ENCODE results near the gene GAPDH. TPM values are rescaled to one million over a fixed set of nuclear protein-coding genes. Genes with fewer than 3 reads are reported as not detected.

The GAPDH gene
- total and polyA plus RNA-seq, 10 donors = 998 to 1,680 (median 1,390) TPM

- TF ChIP-seq POLR2AphosphoS5 (IDR thresholded peaks at IDR 0.05) (peak; percentile 45 to 54 (median 46)), CTCF (IDR thresholded peaks at IDR 0.05 in 8 of 11, conservative IDR thresholded peaks at IDR 0.05 in 3 of 11) (no peak), POLR2A (IDR thresholded peaks at IDR 0.05) (no peak)
- H3K27me3 ChIP-seq (replicated peaks in 1 of 7) = no peaks in the 10 kb centered on the region
- peaks cover 50 to 88% (median 79%) of the 10 kb centered on the region in 6 donors for H3K4me1 ChIP-seq
- H3K36me3 ChIP-seq = peaks cover 0 to 79% (median 39%) of the 10 kb centered on the region in 6 donors
- peak overlapping the region in 2 of 8 donors; percentile 5 for H3K4me3 ChIP-seq
- H3K9me3 ChIP-seq = no peaks in the 10 kb centered on the region
- 56 to 84% (median 69%) methylated on average over 24 of the region's 24 CpGs for WGBS, 5 donors
- intact Hi-C loops (cut with DNase I; ENCODE audit: low total_unique reads) = no loop called here
- peak overlapping the region; percentile 48 to 92 (median 82) for H3K27ac ChIP-seq
- peak; percentile 83 for DNase-seq
These were observed 16.2 kb downstream of the GAPDH start for GRCh38 chr12:6550294-6551062.

GRCh38 chr12:6551063-6551461 is 16.7 kb downstream of the GAPDH start:
- DNase-seq = peak; percentile 86
- intact Hi-C loops (cut with DNase I; ENCODE audit: low total_unique reads) = no loop called here

GRCh38 chr12:6551496-6552139 is 17.3 kb downstream of the GAPDH start:
- DNase-seq = peak; percentile 76
- Histone ChIP-seq H3K4me1 (peaks cover 56 to 99% (median 86%) of the 10 kb centered on the region in 6 donors), H3K9me3 (no peaks in the 10 kb centered on the region), H3K36me3 (peaks cover 0 to 70% (median 30%) of the 10 kb centered on the region in 6 donors), H3K27ac (peak overlapping the region; percentile 48 to 92 (median 82)), H3K4me3 (peak overlapping the region in 2 of 8 donors; percentile 4 to 5), H3K27me3 (replicated peaks in 1 of 7) (no peaks in the 10 kb centered on the region)
- intact Hi-C loops (cut with DNase I; ENCODE audit: low total_unique reads) = no loop called here
- 54 to 78% (median 66%) methylated on average over 11 of the region's 11 CpGs for WGBS, 5 donors
- TF ChIP-seq POLR2AphosphoS5 (IDR thresholded peaks at IDR 0.05) = no peak

More at GRCh38 chr12:6551063-6551461, 16.7 kb downstream of the GAPDH start:
- TF ChIP-seq CTCF (IDR thresholded peaks at IDR 0.05 in 8 of 11, conservative IDR thresholded peaks at IDR 0.05 in 3 of 11) (no peak), POLR2AphosphoS5 (IDR thresholded peaks at IDR 0.05) (peak; percentile 72 to 83 (median 80)), POLR2A (IDR thresholded peaks at IDR 0.05) (no peak)
- H3K9me3 ChIP-seq = no peaks in the 10 kb centered on the region
- H3K4me3 ChIP-seq = peak overlapping the region in 1 of 8 donors; percentile 5
- 55 to 82% (median 71%) methylated on average over 10 to 18 of the region's 18 CpGs for WGBS, 5 donors
- peak overlapping the region; percentile 48 to 92 (median 82) for H3K27ac ChIP-seq
- no peaks in the 10 kb centered on the region for H3K27me3 ChIP-seq (replicated peaks in 1 of 7)
- H3K36me3 ChIP-seq = peaks cover 0 to 73% (median 35%) of the 10 kb centered on the region in 6 donors
- peaks cover 51 to 94% (median 80%) of the 10 kb centered on the region in 6 donors for H3K4me1 ChIP-seq

- Histone ChIP-seq H3K9me3 (no peaks in the 10 kb centered on the region), H3K36me3 (peaks cover 0 to 70% (median 27%) of the 10 kb centered on the region in 6 donors), H3K4me3 (peak overlapping the region in 2 of 8 donors; percentile 4 to 5), H3K27ac (peak overlapping the region; percentile 19 to 92 (median 82)), H3K4me1 (peaks cover 56 to 100% (median 89%) of the 10 kb centered on the region in 6 donors), H3K27me3 (replicated peaks in 1 of 7) (no peaks in the 10 kb centered on the region)
- intact Hi-C loops (cut with DNase I; ENCODE audit: low total_unique reads) = no loop called here
- peak; percentile 72 for DNase-seq
- peak in 1 of 11 experiments; percentile 18 for TF ChIP-seq CTCF (IDR thresholded peaks at IDR 0.05 in 8 of 11, conservative IDR thresholded peaks at IDR 0.05 in 3 of 11)
- TF ChIP-seq POLR2AphosphoS5 (IDR thresholded peaks at IDR 0.05) = no peak
- WGBS, 5 donors = 47 to 74% (median 50%) methylated on average over 4 of the region's 4 CpGs
These were observed 17.8 kb downstream of the GAPDH start for GRCh38 chr12:6552140-6552551.
